Fibroblast of lung (primary cell): ENCODE results near the gene CCDC61. TPM values are rescaled to one million over a fixed set of nuclear protein-coding genes. Genes with fewer than 3 reads are reported as not detected.
A peak's percentile ranks its signal among the peaks of the same experiment; 100 is the strongest.

Experiments
- DNase-seq, 2 donors: peaks; one replicate each; pipeline versions ENCODE4 v3.0.0 to v3.0.0-alpha.2; 2010; ENCODE audit warnings: low read depth in 2 of 2
- H2AFZ ChIP-seq: 2 replicates; pipeline ENCODE4 v1.5.1; 2012; ENCODE audit warnings: low read length, control low read depth, inconsistent platforms
- H3K27ac ChIP-seq: 2 replicates; pipeline ENCODE4 v1.5.1; 2011; ENCODE audit warnings: low read length, control low read depth; ENCODE audit not compliant: insufficient read depth
- H3K27me3 ChIP-seq: 2 replicates; pipeline ENCODE4 v1.5.1; 2011; ENCODE audit warnings: mild to moderate bottlenecking, low read length; ENCODE audit not compliant: control insufficient read depth, insufficient read depth
- H3K36me3 ChIP-seq: 2 replicates; pipeline ENCODE4 v1.5.1; 2011; ENCODE audit warnings: low read length; ENCODE audit not compliant: control insufficient read depth, insufficient read depth
- H3K4me1 ChIP-seq: 2 replicates; pipeline ENCODE4 v1.5.1; 2011; ENCODE audit warnings: low read length; ENCODE audit not compliant: control insufficient read depth, insufficient read depth; ENCODE audit errors: extremely low read depth
- H3K4me2 ChIP-seq: 2 replicates; pipeline ENCODE4 v1.5.1; 2011; ENCODE audit warnings: low read length, control low read depth; ENCODE audit not compliant: insufficient read depth; ENCODE audit errors: extremely low read depth
- H3K4me3 ChIP-seq, 4 experiments: fragments of 200-600 bp in 1 of 4; sonication (generic) in 1 of 4; replicated peaks in 1 of 4; 2 replicates each; pipeline ENCODE4 v1.5.1; 2011 to 2016; ENCODE audit warnings: low read length in 4 of 4, low read depth in 3 of 4, mild to moderate bottlenecking in 3 of 4, control low read depth in 2 of 4, inconsistent platforms in 1 of 4, mixed read lengths in 1 of 4; ENCODE audit not compliant: insufficient read depth in 1 of 4; ENCODE audit errors: control extremely low read depth in 1 of 4
- H3K79me2 ChIP-seq: 2 replicates; pipeline ENCODE4 v1.5.1; 2012; ENCODE audit warnings: mild to moderate bottlenecking, low read length, inconsistent platforms; ENCODE audit not compliant: control insufficient read depth, insufficient read depth
- H3K9ac ChIP-seq: 2 replicates; pipeline ENCODE4 v1.5.1; 2011; ENCODE audit warnings: mild to moderate bottlenecking, low read length, control low read depth; ENCODE audit not compliant: insufficient read depth
- H3K9me3 ChIP-seq: 2 replicates; pipeline ENCODE4 v1.5.1; 2012; ENCODE audit warnings: low read depth, low read length; ENCODE audit not compliant: control insufficient read depth, insufficient read depth
- H4K20me1 ChIP-seq: 2 replicates; pipeline ENCODE4 v1.5.1; 2011; ENCODE audit warnings: low read length; ENCODE audit not compliant: control insufficient read depth, insufficient read depth; ENCODE audit errors: extremely low read depth
- EZH2 ChIP-seq: IDR thresholded peaks from 2 replicates; pipeline ENCODE4 v1.5.1; 2012; ENCODE audit warnings: low read length, control low read depth, mild to moderate bottlenecking; ENCODE audit errors: missing control alignments
- polyA plus RNA-seq, 2 donors: library from polyadenylated mRNA; depleted of rRNA in 1 of 2; stranded (reverse) in 1 of 2; unstranded in 1 of 2; fragments of >200 nt; gene quantifications; 2 replicates each; pipeline ENCODE4 v1.2.1, GENCODE V29; 2011 to 2012; ENCODE audit warnings: missing spikeins in 1 of 2
- total RNA-seq: library from RNA; depleted of rRNA; stranded (reverse); fragments of >200 nt; gene quantifications from 2 replicates; pipeline ENCODE4 v1.2.1, GENCODE V29; 2014
- TF ChIP-seq, protein P1 (sequence below), 2 donors: IDR thresholded peaks in 1 of 2; conservative IDR thresholded peaks in 1 of 2; 1 replicate in 1 of 2; 2 replicates in 1 of 2; pipeline ENCODE4 v1.5.1; 2011 to 2012; ENCODE audit warnings: low read length in 2 of 2, control low read depth in 1 of 2, inconsistent platforms in 1 of 2, low read depth in 1 of 2, mild to moderate bottlenecking in 1 of 2

Gene CCDC61
- total and polyA plus RNA-seq, 2 donors (not counting 1 experiment from before 2014, with no cell fraction given) = 4.5 to 8.9 TPM

GRCh38 chr19:45971260-45971902 lies 23.9 kb upstream of the CCDC61 start:
- Histone ChIP-seq H3K4me2 (no peak overlapping the region), H3K27ac (no peak overlapping the region), H3K27me3 (peaks cover 32% of the 10 kb centered on the region), H3K36me3 (no peaks in the 10 kb centered on the region), H3K4me3 (no peak overlapping the region), H2AFZ (no peak overlapping the region), H3K9ac (no peak overlapping the region), H3K9me3 (no peaks in the 10 kb centered on the region), H3K4me1 (no peaks in the 10 kb centered on the region), H4K20me1 (no peaks in the 10 kb centered on the region), H3K79me2 (no peaks in the 10 kb centered on the region)
- TF ChIP-seq, protein P1, sequence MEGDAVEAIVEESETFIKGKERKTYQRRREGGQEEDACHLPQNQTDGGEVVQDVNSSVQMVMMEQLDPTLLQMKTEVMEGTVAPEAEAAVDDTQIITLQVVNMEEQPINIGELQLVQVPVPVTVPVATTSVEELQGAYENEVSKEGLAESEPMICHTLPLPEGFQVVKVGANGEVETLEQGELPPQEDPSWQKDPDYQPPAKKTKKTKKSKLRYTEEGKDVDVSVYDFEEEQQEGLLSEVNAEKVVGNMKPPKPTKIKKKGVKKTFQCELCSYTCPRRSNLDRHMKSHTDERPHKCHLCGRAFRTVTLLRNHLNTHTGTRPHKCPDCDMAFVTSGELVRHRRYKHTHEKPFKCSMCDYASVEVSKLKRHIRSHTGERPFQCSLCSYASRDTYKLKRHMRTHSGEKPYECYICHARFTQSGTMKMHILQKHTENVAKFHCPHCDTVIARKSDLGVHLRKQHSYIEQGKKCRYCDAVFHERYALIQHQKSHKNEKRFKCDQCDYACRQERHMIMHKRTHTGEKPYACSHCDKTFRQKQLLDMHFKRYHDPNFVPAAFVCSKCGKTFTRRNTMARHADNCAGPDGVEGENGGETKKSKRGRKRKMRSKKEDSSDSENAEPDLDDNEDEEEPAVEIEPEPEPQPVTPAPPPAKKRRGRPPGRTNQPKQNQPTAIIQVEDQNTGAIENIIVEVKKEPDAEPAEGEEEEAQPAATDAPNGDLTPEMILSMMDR (conservative IDR thresholded peaks at IDR 0.05 in 1 of 2, IDR thresholded peaks at IDR 0.05 in 1 of 2; ENCODE audit: low read depth in 1 of 2, low read length in 2 of 2) = no peak
- TF ChIP-seq EZH2 = no peak
- DNase-seq = no peak

- Histone ChIP-seq H3K4me3 (no peak overlapping the region), H3K4me1 (no peaks in the 10 kb centered on the region), H3K27me3 (peaks cover 32% of the 10 kb centered on the region), H3K79me2 (no peaks in the 10 kb centered on the region), H3K36me3 (no peaks in the 10 kb centered on the region), H2AFZ (no peak overlapping the region), H3K4me2 (no peak overlapping the region), H3K9me3 (no peaks in the 10 kb centered on the region), H3K27ac (no peak overlapping the region), H4K20me1 (no peaks in the 10 kb centered on the region), H3K9ac (no peak overlapping the region)
- TF ChIP-seq, protein P1 (conservative IDR thresholded peaks at IDR 0.05 in 1 of 2, IDR thresholded peaks at IDR 0.05 in 1 of 2; ENCODE audit: low read depth in 1 of 2, low read length in 2 of 2) = no peak
- peak; percentile 84 for TF ChIP-seq EZH2
- peak in 1 of 2 donors; percentile 3 for DNase-seq
Observed at GRCh38 chr19:45972081-45972946, 23.0 kb upstream of the CCDC61 start.

DNA sequence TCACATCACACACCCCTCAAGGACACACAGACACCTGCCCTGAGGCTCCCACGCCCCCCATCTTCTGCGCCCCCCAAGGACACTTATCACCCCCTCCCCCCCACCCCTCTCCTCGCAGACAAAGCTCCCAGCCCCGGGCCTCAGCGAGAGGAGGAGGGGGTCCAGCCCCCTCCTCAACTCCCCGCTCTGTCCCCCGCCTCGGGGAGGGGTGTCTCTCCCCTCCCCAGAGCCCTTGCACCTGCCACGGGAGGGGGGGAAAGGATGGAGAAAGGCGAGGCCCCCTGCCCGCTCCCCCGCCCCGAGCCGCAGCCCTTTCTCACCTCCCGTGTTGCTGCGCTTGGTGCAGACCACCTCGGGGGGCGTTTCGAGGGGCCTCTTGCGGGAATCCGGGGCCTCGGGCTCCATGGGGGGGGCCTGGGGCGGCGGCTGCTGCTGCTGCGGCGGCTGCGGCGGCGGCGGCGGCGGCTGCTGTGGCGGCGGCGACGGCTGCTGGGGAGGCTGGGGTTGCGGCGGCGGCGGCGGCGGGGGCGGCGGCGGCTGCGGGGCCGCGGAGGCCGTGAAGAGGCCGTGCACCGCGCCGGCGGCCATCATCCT lies 22.2 kb upstream of the CCDC61 start:
- Histone ChIP-seq H3K9ac (no peak overlapping the region), H4K20me1 (no peaks in the 10 kb centered on the region), H3K27ac (no peak overlapping the region), H3K4me2 (no peak overlapping the region), H3K4me3 (no peak overlapping the region), H3K4me1 (no peaks in the 10 kb centered on the region), H3K9me3 (no peaks in the 10 kb centered on the region), H3K79me2 (no peaks in the 10 kb centered on the region), H3K27me3 (peaks cover 32% of the 10 kb centered on the region), H2AFZ (no peak overlapping the region), H3K36me3 (no peaks in the 10 kb centered on the region)
- no peak for DNase-seq
- no peak for TF ChIP-seq EZH2
- TF ChIP-seq, protein P1 (conservative IDR thresholded peaks at IDR 0.05 in 1 of 2, IDR thresholded peaks at IDR 0.05 in 1 of 2; ENCODE audit: low read depth in 1 of 2, low read length in 2 of 2) = no peak
